ENCODE measurements around the gene TFR2.

Gene TFR2

DNA sequence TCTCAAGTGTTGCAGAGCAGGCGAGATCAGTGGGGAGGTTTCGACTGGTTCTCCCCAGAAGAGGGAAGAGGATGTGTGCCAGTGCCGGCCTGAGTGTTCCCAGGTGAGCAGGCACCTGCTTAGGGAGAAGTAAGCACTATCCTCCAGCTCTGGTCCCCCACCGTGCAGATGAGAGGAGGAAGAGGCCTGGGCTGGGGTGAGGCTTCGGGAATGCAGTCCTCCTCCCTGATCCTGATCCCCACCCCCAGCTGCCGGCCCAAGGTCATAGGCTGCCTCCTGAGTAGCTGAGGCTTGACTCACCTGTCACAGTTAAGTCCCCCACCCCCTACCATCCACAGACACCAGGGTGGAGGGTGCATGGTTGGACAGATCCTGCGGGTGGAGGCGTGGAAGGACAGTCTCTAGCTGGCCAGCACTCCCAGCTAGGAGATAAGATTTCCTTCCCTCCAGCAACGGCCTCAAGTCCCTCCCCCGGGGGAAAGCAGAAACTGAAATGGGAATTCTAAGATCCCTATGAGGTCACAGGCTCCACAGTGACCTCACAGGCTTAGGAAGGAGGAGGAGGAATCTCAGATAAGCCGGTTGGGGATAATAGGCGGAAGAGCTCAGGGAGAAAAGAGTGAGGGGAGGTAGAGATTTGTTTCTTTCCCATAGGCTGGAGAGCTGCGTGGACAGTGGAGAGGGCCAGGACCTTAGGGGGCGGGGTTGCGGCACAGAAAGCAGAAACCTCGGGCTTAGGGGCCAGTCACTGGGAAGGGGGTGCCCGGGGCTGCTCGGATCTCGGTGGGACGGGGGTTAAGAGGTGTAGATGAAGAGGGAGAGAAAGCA is 56.5 kb downstream of the TFR2 start:
- DNase-seq = no peak

DNA sequence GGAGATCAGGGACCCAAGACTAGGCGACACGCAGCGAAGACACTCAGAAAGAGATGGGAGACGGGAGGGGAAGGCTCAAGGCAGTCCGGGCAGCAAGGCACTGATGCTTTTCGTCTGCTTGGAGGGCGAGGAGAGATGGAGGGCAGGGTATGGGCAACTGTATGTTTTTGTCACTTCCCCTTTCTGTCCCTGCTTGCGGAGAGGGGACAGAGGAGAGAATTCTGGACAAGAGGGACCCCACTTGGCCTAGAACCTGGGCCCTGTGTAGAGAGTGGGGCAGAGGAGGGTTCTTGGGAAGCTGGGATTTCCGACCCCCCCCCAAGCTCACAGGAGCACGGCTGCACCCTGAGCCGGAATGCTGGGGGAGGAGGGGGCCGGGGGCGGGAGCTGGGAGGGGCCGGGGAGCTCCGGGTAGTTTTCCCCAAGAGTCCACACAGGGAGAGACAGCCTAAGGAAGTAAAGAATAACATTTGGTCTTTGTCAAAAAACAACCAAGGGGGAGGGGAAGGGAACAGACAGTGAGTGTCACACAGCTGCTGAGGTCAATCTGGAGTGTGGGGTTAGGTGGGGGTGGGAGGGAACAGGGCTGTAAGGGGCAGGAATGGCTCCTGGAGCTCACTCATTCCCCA is 57.2 kb downstream of the TFR2 start:
- DNase-seq = no peak

DNA sequence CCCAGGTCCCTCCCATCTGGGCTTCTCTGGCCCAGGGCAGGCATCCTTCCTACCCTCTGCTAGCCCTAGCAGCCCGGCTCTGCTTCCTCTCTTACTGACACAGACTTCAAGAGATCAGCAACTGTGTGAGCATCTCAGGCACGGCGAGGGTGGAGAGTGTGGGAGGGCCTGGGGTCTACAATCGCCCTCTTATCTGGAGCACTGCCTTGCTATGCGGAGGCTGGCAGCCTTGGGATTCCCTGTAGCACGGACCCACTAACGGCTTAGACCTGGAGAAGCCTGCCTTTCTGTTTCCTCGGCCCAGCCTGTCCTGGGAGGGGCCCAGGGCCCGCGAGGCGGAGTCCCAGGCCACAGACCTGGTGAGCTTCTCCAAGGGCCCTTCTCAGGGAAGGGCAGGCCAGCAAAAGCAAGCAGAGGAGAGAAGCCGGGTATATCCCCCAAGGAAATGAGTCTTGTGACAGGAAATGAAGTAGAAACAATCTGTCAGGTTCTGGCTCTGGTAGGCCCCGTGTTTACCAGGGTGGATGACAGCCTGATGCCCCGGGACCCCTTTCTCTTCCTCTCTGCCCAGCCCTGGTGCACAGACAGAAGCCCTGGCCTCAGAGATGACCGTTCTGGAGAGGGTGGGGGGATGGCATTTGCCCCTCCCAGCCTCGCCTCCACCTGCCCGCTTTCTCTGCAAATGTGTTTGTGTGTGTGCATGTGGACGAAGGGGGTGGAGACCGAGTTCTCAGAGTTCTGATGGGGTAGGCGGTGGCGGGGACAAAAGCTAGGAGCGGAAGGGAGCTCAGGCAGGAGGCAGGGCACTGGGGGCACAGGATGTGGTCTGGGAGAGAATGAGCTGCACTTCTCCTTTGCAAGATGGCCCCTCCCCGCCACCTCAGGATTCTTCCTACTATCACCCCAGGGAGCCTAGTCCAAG is 58.0 kb downstream of the TFR2 start:
- DNase-seq = no peak

DNA sequence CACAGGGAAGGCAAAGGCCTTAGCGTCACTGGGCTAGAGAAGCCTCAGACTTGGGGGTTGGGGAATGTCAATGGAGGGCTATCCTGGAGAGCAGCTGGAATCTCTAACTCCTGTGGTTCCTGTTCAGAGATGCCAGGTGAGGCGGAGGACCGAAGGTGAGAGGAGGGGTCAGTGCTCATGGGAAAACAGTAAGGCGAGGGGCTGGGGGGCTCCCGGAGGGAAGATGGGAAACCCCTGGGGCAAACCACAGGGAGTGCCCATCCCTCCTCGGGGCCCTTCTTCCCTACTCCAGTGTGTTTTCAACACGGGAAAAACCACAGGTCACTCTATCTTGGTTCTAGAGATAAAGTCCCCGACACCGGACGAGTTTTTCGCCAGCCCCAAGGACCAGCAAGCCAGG is 58.7 kb downstream of the TFR2 start:
- DNase-seq = no peak

DNA sequence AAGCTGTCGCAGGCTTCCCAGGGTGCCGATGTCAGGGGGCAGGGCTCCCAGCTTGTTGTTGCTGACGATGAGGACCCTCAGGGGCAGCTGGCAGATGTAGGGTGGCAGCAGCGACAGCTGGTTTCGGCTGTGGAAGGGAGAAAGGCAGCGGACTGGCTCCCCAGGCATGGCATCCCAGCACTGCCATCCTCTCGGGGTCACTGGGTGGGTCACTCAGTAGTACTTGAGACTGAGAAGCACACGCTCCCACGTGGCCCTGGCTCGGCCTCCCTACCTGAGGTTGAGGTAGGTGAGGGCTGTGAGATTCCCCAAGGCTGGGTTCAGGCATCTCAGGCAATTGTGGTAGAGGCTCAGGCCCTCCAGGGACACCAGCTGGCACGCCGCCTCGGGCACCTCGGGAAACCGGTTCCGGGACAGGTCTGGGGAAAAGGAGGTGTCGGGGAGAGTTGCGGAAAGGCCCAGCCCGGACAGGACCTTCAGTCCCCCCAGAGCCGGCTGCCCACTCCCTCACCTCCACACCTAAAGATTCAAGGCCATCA is 59.2 kb downstream of the TFR2 start:
- no peak for DNase-seq

DNA sequence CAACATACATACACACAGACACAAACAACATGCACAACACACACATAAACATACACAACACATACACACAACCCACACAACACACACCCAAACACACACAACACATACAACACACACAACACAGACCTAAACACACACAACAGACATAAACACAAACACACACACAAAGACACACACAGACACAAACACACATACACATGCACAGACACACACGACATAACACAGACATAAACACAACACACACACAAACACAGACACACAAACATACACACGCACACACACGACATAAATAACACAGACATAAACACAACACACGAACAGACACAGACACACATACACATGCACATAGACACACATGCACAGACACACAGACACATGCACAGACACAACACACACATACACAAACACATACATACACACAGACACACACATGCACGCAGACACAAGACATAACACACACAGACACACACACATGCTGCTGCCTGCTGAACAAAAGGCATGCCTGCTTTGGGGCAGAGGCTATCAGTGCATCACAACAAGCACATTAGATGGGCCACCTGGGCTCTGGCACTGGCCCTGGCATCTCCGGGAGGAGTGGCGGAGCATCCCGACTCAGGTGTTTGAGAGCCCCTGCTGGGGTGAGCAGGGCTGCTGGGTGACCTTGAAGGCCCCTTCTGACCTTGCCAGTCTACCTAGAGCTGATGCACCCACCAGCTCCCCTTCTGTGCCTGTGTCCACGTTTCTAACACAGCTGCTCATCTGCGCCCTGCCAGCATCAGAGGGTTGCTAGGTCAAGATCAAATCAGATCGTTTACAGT is 60.7 kb downstream of the TFR2 start:
- no peak for DNase-seq

DNA sequence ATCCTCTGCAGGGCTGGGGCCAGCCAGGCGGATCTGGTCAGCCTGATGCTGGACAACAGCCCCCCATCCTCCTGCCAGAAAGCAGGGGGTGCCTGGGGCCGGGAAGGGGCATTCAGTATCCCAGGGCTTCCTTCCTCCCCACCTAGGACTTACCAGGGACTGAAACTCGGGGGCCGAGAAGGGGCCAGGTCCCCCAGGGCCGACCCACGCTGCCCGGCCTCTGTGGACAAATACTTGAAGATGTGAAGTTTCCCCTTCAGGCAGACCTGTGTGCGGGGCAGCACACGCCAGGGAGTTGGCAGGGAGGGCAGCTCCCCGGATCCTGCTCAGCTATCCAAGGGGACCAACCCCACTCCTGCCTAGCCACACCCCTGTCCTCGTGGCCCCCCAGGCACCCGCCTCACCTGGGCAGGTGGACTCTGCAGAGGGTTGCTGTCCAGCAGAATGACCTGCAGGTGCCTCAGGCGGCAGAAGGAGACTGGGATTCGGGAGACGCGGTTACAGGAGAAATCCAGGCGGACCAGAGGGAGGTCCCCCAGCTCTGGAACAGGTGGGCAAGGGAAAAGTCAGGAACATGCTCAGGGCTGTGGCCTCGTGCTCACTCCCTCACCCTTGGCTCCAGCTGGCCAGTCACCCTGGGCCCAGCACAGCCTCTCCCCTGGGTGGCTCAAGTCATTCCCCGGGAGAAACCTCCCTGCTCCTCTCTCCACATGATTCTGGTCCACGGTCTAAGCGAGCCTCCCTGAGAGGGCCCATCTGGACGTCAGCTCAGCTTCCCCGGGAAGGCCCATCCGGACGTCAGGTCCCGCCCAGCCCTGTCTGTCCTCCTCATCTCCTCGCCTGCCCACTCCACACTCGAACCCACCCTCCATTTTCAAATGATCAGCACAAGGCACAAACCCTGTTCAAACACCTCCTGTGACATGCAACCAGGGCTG is 62.8 kb downstream of the TFR2 start:
- DNase-seq = no peak

DNA sequence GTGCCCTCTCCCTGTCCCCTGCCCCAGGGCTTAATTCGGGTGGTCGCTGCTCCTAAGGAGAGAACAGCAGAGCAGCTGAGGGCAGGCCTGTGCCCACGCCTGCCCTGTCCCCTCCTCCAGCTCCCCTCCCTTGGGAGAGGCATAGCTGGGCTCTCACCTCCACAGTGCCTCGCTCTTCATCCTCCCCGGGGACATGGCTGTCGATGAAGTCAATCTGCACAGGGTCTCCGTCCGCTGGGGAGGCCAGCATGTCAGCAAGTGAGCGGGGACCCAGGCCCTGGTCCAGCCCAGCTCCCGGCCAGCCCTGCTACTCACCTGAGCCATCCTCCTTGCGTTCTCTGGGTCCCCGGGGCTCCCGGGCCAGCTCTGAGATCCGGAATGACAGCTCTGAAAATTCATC is 63.8 kb downstream of the TFR2 start:
- no peak for DNase-seq

DNA sequence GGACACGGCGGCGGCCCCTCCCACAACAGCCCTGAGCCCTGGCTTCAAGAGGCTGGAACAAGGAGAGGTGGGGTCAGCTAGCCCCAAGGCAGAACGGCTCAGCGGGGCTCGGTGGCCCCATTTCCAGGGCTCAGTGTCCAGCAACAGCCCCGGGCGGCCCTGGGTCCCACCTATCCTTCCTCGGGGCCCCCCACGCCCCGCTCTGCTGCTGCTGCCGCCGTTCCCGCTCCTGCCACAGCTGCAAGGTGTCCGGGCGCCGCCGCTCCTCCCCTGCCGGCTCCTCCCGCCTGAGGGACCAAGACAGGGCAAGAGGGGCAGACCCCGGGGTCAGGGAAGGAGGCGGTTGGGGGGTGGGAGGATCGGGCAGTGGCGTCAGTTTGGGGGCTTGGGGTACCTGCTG is 64.2 kb downstream of the TFR2 start:
- no peak for DNase-seq

DNA sequence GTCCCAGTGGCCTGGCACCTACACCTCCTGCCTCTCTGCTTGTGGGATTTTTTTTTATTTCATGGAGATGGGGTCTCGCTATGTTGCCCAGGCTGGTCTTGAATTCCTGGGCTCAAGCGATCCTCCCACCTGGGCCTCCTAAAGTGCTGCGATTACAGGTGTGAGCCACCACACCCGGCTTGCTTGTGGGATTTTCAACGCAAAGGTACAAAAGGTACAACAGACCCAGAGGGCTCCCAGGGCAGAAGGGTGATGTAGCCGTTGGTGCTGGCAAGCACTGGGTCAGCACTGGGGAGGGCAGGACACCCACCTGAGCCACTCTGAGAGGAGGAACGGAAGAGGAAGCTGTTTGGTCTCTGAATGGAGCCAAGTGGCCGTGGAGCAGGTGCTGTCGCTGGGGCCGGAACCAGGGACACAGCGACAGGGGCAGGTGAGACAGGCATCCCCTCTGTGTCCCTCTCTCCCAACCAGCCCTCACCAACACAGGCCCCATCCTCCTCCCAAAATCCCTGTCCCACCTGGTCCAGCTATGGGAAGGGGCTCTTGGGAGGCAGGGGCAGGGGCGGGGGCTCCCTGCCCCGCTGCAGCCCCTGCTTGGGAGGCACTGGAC is 64.9 kb downstream of the TFR2 start:
- DNase-seq = no peak

DNA sequence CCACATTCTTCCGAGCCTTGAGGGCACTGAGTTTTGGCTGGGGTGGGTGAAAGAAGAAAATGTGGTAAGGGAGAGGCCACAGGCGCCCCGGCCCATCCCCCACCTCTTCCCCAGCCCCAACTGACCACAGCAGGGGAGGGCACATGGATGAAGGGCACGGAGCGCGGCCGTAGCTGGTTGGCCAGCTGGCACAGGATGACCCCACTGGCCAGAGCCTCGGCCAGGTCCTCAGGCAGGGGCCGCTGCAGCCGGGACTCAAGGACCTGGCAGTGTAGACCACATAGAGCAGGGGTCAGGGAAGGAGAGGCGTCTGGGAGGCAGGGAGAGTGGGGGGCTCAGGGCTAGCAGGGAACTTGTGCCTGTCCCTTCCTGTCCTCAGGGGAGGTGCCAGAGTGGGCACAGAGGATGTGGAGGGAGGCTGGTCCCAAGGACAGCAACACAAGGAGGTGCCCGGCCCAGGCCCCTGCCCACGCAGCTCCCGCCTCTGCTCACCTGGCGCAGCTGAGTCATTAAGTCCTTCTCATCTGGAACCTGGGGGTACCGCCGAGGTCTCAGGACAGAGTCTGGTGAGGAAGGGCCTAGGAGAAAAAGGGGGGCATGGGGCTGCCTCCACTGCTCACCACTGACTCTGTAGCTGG is 65.5 kb downstream of the TFR2 start:
- DNase-seq = no peak

DNA sequence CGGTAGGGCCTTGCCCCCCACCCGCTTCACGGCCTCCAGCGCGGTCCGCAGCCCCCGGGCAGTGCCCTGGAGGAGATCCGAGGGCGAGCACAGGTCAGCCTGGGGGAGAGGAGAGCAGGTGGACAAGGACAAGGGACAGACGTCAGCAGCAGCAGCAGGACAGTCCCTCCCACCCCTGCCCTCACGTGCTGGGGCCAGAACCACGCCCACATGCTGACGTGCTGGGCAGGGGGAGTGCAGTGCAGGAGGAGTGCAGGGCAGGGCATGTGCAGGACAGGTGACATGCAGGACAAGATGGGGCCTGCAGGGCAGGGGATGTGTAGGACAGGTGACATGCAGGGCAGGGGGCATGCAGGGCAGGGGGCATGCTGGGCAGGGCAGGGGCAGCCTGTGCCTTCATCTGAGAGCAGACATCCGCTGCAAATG is 66.1 kb downstream of the TFR2 start:
- DNase-seq = no peak

DNA sequence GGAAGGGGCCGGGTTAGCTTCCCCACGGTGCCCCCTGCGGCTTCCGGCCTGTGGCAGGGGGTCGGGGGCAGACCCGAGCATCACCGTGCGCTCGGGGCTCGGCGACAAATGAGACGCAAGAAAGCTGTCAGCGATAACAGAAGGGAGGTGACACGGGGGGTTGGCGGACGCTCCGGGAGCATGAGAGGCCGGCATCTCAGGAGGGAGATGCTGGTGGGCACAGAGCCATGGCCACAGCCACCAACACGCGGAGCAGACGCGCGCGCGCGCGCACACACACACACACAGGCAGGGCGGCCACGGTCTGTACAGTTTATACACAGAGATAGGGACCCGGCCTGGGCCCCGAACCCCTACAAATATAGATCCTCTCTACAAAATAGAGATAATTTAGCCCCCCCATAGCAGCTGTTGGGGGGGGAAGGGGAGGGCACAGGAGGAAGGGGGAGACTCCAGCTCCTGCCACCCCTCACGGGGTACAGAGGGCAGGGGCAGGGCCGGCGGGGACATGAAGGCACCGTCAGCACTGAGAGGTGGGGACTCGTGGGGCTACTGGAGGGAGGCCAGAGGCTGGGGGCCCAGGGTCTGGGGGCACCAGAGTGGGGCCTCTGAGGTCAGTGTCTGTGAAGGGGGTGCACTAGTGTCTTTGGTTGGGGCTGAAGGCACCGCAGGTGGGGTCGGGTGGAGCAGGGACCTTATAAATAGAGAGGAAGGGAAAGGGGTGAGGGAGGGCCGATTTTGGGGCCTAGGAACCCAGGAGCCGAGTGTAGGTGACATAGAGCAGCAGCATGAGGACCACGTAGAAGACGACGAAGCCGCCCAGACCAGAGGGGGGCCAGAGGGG is 66.8 kb downstream of the TFR2 start:
- DNase-seq = no peak

DNA sequence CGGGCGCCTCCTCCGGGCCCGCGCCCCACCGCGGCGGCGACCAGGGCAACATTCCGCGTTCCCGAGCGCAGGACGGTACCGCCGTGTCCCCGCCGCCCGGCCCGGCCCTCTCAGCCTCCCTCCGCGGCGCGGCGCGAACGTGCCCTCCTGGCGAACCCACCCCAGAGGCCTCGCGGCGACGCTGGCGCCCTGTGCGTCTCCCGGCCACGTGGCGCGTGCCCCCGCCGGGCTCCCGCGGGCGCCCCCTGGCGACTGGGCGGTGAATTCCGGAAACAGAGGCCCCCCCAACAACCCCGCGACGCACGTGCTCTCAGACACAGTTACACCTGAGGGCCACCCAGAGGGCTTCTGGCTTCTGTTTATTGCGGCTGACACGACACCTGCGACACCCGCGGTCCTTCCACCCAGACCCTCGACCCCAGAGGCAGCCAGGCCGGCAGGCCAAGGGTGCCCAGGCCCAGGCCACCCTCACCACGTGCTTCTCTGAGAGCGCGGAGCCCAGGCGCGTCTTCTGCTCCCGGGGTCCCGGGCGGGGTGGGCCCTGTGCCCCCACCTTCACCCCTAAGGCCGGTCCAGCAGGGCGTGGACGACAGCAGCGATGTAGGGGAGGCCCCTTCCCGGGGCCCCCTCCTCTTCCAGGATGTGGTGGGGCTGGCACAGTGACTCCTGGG is 67.5 kb downstream of the TFR2 start, which contains the start of gene SAP25:
Gene SAP25 (minus strand): TSS at position 210 of the 671 bp plus-strand sequence. CDS start 158 bp downstream, at position 52.
- no peak for DNase-seq

DNA sequence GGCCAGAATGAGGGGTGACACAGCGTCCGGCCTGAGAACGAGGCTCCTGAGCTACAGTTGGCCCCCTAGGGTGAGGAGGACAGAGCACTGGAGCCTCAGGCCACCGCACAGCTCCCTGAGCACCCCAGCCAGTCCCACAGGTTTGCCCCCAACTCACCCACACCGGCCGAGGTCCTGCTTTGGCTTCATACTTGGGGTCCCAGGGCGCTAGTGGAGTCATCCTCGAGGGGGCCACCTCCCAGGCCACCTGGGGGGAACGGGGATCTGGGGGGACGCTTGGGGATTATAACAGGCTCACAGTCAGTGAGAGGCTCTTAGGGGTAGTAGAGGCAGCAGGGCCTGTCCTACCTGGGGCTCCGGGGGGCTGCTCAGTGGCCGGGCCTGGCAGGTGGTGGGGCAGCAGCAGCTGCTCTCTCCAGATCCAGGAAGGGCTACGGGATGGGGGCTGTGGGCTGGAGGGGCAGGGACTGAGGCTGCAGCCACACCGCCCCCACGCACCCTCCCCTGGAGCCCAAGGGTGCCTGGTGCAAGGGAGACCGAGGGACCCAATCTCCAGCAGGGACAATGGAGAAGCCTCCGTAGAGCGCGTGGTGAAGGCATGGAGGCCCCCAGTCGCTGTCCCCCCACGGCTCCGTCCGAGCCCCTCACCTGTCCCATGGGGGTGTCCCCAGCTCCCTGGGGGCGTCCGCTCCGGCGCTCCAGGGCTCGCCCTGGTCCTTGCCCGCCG is 68.2 kb downstream of the TFR2 start:
- DNase-seq = no peak

DNA sequence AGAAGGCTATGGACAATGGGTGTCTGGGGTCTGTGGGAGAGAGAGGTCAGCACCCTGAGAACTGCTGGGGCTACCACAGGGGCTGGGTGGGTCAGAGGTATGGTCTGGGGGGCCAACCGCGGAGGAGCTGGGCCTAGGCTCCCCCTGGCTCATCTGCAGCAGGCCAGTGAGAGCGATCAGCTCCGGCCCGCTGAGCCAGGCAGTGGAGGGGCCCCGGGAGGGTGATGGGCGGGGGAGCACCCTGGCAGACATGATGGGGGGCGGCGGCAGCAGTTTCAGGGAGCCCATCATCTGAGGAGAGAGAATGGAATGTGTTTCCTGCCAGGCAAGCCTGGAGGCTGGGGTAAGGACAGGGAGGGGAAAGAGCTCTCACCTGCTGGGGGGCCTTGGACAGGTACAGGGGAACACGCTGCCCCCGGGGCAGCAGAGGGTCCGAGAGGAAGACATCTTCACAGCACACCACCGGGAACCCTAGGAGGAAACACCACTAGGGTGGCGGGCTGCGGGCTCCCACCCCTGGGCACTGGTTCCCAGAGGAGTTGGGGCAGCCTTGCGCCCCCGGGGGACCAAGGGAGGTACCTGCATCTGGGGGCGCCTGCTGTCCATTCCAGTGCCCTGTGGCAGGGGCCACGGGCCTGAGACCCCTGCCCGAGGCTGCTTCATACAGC is 68.9 kb downstream of the TFR2 start:
- DNase-seq = no peak

DNA sequence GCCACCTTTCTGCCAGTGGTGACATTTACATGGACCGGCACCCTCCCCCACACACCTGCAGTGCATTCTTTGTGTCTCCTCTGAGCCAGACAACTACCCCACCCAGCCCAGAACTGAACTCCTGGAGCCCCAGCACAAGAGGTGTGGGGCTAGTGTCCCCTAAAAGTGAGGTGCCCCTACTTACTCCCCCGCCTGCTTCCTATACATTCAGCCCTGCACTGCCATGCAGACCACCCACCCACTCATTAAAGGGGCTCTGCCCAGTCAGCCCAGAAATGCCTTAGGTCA is 69.6 kb downstream of the TFR2 start:
- no peak for DNase-seq
